ENCODE measurements around the gene PGS1.

The PGS1 gene

GRCh38 chr17:78393575-78393974 is 15.1 kb downstream of the PGS1 start:
- Histone ChIP-seq H3K27ac (no peak overlapping the region), H2AFZ (ENCODE audit: low read depth) (no peak overlapping the region), H4K20me1 (ENCODE audit: insufficient read depth) (peaks cover 4% of the 10 kb centered on the region; the same call in 1 of the 2 replicates), H3K4me2 (no peak overlapping the region), H3K36me3 (ENCODE audit: insufficient read depth) (peaks cover 4% of the 10 kb centered on the region; the same call in 1 of the 2 replicates), H3K27me3 (ENCODE audit: insufficient read depth, low read depth) (no peaks in the 10 kb centered on the region), H3K4me3 (IDR thresholded peaks at IDR 0.05; ENCODE audit: insufficient read depth, low read depth, low read length) (no peak overlapping the region), H3K9ac (no peak overlapping the region), H3K4me1 (ENCODE audit: low read depth, poor library complexity, severe bottlenecking) (no peaks in the 10 kb centered on the region), H3K79me2 (ENCODE audit: insufficient read depth, low read depth) (peaks cover 49% of the 10 kb centered on the region)
- TF ChIP-seq CTCF (conservative IDR thresholded peaks at IDR 0.05; ENCODE audit: low read depth, low read length): no peak

GRCh38 chr17:78394209-78394608 is 15.8 kb downstream of the PGS1 start:
- no peaks in the 10 kb centered on the region for H3K27me3 ChIP-seq (ENCODE audit: insufficient read depth, low read depth)
- no peak overlapping the region for H2AFZ ChIP-seq (ENCODE audit: low read depth)
- H3K4me2 ChIP-seq: no peak overlapping the region
- peaks cover 4% of the 10 kb centered on the region; the same call in 1 of the 2 replicates for H4K20me1 ChIP-seq (ENCODE audit: insufficient read depth)
- no peak overlapping the region for H3K4me3 ChIP-seq (IDR thresholded peaks at IDR 0.05; ENCODE audit: insufficient read depth, low read depth, low read length)
- no peaks in the 10 kb centered on the region for H3K4me1 ChIP-seq (ENCODE audit: low read depth, poor library complexity, severe bottlenecking)
- no peak overlapping the region for H3K9ac ChIP-seq
- H3K27ac ChIP-seq: no peak overlapping the region
- peaks cover 7% of the 10 kb centered on the region; the same call in 1 of the 2 replicates for H3K36me3 ChIP-seq (ENCODE audit: insufficient read depth)
- H3K79me2 ChIP-seq (ENCODE audit: insufficient read depth, low read depth): peaks cover 43% of the 10 kb centered on the region; the same call in 1 of the 2 replicates
- TF ChIP-seq CTCF (conservative IDR thresholded peaks at IDR 0.05; ENCODE audit: low read depth, low read length): no peak

GRCh38 chr17:78395155-78395554 is 16.7 kb downstream of the PGS1 start:
- Histone ChIP-seq H3K4me1 (ENCODE audit: low read depth, poor library complexity, severe bottlenecking) (no peaks in the 10 kb centered on the region), H3K27ac (no peak overlapping the region), H3K27me3 (ENCODE audit: insufficient read depth, low read depth) (no peaks in the 10 kb centered on the region), H4K20me1 (ENCODE audit: insufficient read depth) (peaks cover 4% of the 10 kb centered on the region; the same call in 1 of the 2 replicates), H3K36me3 (ENCODE audit: insufficient read depth) (peaks cover 13% of the 10 kb centered on the region; the same call in 1 of the 2 replicates), H3K9ac (no peak overlapping the region), H3K4me2 (no peak overlapping the region), H3K79me2 (ENCODE audit: insufficient read depth, low read depth) (peaks cover 36% of the 10 kb centered on the region; the same call in 1 of the 2 replicates), H2AFZ (ENCODE audit: low read depth) (no peak overlapping the region), H3K4me3 (IDR thresholded peaks at IDR 0.05; ENCODE audit: insufficient read depth, low read depth, low read length) (no peak overlapping the region)
- no peak for TF ChIP-seq CTCF (conservative IDR thresholded peaks at IDR 0.05; ENCODE audit: low read depth, low read length)

GRCh38 chr17:78396441-78397337 is 18.2 kb downstream of the PGS1 start:
- Histone ChIP-seq H3K79me2 (ENCODE audit: insufficient read depth, low read depth) (peaks cover 23% of the 10 kb centered on the region; the same call in 1 of the 2 replicates), H3K4me1 (ENCODE audit: low read depth, poor library complexity, severe bottlenecking) (no peaks in the 10 kb centered on the region), H4K20me1 (ENCODE audit: insufficient read depth) (no peaks in the 10 kb centered on the region), H3K4me3 (IDR thresholded peaks at IDR 0.05; ENCODE audit: insufficient read depth, low read depth, low read length) (no peak overlapping the region), H3K36me3 (ENCODE audit: insufficient read depth) (peaks cover 17% of the 10 kb centered on the region; the same call in 1 of the 2 replicates), H3K27me3 (ENCODE audit: insufficient read depth, low read depth) (no peaks in the 10 kb centered on the region), H3K27ac (no peak overlapping the region), H2AFZ (ENCODE audit: low read depth) (no peak overlapping the region), H3K9ac (no peak overlapping the region), H3K4me2 (no peak overlapping the region)
- no peak for TF ChIP-seq CTCF (conservative IDR thresholded peaks at IDR 0.05; ENCODE audit: low read depth, low read length)
